Erythroblast (primary cell): ENCODE results near the gene ANXA2R.

Experiments used
- GATA1 ChIP-seq: IDR thresholded peaks from 2 replicates; pipeline ENCODE4 v1.6.1; 2011; ENCODE audit warnings: low read depth, mild to moderate bottlenecking, control low read depth, low read length, moderate library complexity
- POLR2A ChIP-seq: IDR thresholded peaks from 2 replicates; pipeline ENCODE4 v1.6.1; 2011; ENCODE audit warnings: mild to moderate bottlenecking, low read length

- no peak for TF ChIP-seq POLR2A
- no peak for TF ChIP-seq GATA1
These were observed 440 bp downstream of the ANXA2R start for GRCh38 chr5:43039471-43040286.
